GM23338 (cell line): ENCODE results near the gene FARSA. TPM values are rescaled to one million over a fixed set of nuclear protein-coding genes. Genes with fewer than 3 reads are reported as not detected.
"Not testable (repeated sequence)": the region's sequence is repeated elsewhere in the genome, so short reads cannot be mapped to it uniquely, and the experiment has no call there.

Source experiments
- ATAC-seq: fragments of 200-7000 bp; cut with Tn5 transposase; 3 replicates; pipeline ENCODE4 v1.9.1; 2020
- DNase-seq: peaks from one replicate; pipeline ENCODE4 v3.0.0-alpha.2; 2015; ENCODE audit warnings: low spot score
- H2AFZ ChIP-seq: fragments of 200-600 bp; sonication (generic); 2 replicates; pipeline ENCODE4 v1.8.0; 2016; ENCODE audit warnings: antibody characterized with exemption, mild to moderate bottlenecking, moderate library complexity
- H3F3A ChIP-seq: fragments of 200-600 bp; sonication (generic); replicated peaks from 2 replicates; pipeline ENCODE4 v1.8.0; 2017; ENCODE audit warnings: antibody characterized with exemption, mixed run types, low read depth
- H3K27ac ChIP-seq: fragments of 200-600 bp; sonication (generic); 2 replicates; pipeline ENCODE4 v1.6.1; 2016; ENCODE audit warnings: low read depth
- H3K27me3 ChIP-seq: fragments of 200-600 bp; sonication (generic); 2 replicates; pipeline ENCODE4 v1.8.0; 2016; ENCODE audit warnings: mild to moderate bottlenecking, mixed run types, moderate library complexity; ENCODE audit not compliant: insufficient read depth
- H3K36me3 ChIP-seq: fragments of 200-600 bp; sonication (generic); 2 replicates; pipeline ENCODE4 v1.8.0; 2016; ENCODE audit warnings: mild to moderate bottlenecking; ENCODE audit not compliant: insufficient read depth
- H3K4me1 ChIP-seq: fragments of 200-600 bp; sonication (generic); 2 replicates; pipeline ENCODE4 v1.8.0; 2016; ENCODE audit warnings: mild to moderate bottlenecking, moderate library complexity; ENCODE audit not compliant: insufficient read depth
- H3K4me2 ChIP-seq: fragments of 200-600 bp; sonication (generic); 2 replicates; pipeline ENCODE4 v1.7.1; 2017; ENCODE audit warnings: mixed run types
- H3K4me3 ChIP-seq: fragments of 200-600 bp; sonication (generic); 2 replicates; pipeline ENCODE4 v1.6.1; 2016; ENCODE audit warnings: mixed run types
- H3K79me2 ChIP-seq: fragments of 200-600 bp; sonication (generic); replicated peaks from 2 replicates; pipeline ENCODE4 v1.8.0; 2017; ENCODE audit warnings: mild to moderate bottlenecking; ENCODE audit not compliant: insufficient read depth
- H3K9me2 ChIP-seq: fragments of 200-600 bp; sonication (generic); 2 replicates; pipeline ENCODE4 v1.8.0; 2017; ENCODE audit not compliant: insufficient read depth
- H4K20me1 ChIP-seq: fragments of 200-600 bp; sonication (generic); replicated peaks from 2 replicates; pipeline ENCODE4 v1.8.0; 2017; ENCODE audit warnings: mild to moderate bottlenecking; ENCODE audit not compliant: insufficient read depth
- H3K27ac Mint-ChIP-seq: 2 replicates; pipeline ENCODE4 v1.8.0; 2020; ENCODE audit warnings: inconsistent platforms, mild to moderate bottlenecking, moderate library complexity, mixed read lengths
- H3K27me3 Mint-ChIP-seq: 3 replicates; pipeline ENCODE4 v1.8.0; 2022; ENCODE audit warnings: low read depth, mild to moderate bottlenecking, moderate library complexity, mixed read lengths, inconsistent platforms; ENCODE audit not compliant: insufficient read depth, poor library complexity
- H3K36me3 Mint-ChIP-seq: 3 replicates; pipeline ENCODE4 v1.8.0; 2021; ENCODE audit warnings: low read depth, mild to moderate bottlenecking, inconsistent platforms, moderate library complexity, mixed read lengths
- H3K4me1 Mint-ChIP-seq: 3 replicates; pipeline ENCODE4 v1.8.0; 2020; ENCODE audit warnings: mild to moderate bottlenecking, inconsistent platforms, mixed read lengths
- H3K4me3 Mint-ChIP-seq: 3 replicates; pipeline ENCODE4 v1.8.0; 2021; ENCODE audit warnings: moderate library complexity, mild to moderate bottlenecking, inconsistent platforms, mixed read lengths
- H3K9me3 Mint-ChIP-seq: 3 replicates; pipeline ENCODE4 v1.8.0; 2020; ENCODE audit warnings: moderate library complexity, mild to moderate bottlenecking, inconsistent platforms, mixed read lengths
- CREB1 ChIP-seq: fragments of 250-450 bp; sonication (Bioruptor Pico); IDR thresholded peaks from 2 replicates; pipeline ENCODE4 v1.5.0; 2020; ENCODE audit warnings: low read depth, mild to moderate bottlenecking, moderate library complexity
- EZH2phosphoT487 ChIP-seq: fragments of 200-600 bp; sonication (generic); IDR thresholded peaks from one replicate; pipeline ENCODE4 v1.8.1; 2018; ENCODE audit warnings: antibody characterized with exemption; ENCODE audit not compliant: unreplicated experiment
- ZNF331 ChIP-seq: fragments of 250-450 bp; sonication (Bioruptor Pico); IDR thresholded peaks from 2 replicates; pipeline ENCODE4 v1.5.0; 2020; ENCODE audit warnings: low read depth, mild to moderate bottlenecking, moderate library complexity
- polyA plus RNA-seq: library from polyadenylated mRNA; unstranded; fragments of >200 nt; fragmentation: Nextera tagmentation; extraction: Ambion mirVana; gene quantifications from 2 replicates; pipeline ENCODE4 v1.2.1, GENCODE V29; 2016
- total RNA-seq: library from RNA; depleted of rRNA; stranded (reverse); fragments of >200 nt; shearing (Covaris generic); gene quantifications from 2 replicates; pipeline ENCODE4 v1.2.3, GENCODE V29; 2014
- TF ChIP-seq, protein P1 (sequence below), 2 experiments: fragments of 200-600 bp in 1 of 2; sonication (generic) in 1 of 2; conservative IDR thresholded peaks; 2 replicates each; pipeline versions ENCODE4 v1.5.1 to v1.6.1; 2016 to 2017; ENCODE audit warnings: antibody characterized with exemption in 2 of 2, low read depth in 2 of 2, mild to moderate bottlenecking in 2 of 2, moderate library complexity in 1 of 2

Gene FARSA
- total and polyA plus RNA-seq, 2 experiments from 2014 or later: 74.7 to 86.4 TPM

DNA sequence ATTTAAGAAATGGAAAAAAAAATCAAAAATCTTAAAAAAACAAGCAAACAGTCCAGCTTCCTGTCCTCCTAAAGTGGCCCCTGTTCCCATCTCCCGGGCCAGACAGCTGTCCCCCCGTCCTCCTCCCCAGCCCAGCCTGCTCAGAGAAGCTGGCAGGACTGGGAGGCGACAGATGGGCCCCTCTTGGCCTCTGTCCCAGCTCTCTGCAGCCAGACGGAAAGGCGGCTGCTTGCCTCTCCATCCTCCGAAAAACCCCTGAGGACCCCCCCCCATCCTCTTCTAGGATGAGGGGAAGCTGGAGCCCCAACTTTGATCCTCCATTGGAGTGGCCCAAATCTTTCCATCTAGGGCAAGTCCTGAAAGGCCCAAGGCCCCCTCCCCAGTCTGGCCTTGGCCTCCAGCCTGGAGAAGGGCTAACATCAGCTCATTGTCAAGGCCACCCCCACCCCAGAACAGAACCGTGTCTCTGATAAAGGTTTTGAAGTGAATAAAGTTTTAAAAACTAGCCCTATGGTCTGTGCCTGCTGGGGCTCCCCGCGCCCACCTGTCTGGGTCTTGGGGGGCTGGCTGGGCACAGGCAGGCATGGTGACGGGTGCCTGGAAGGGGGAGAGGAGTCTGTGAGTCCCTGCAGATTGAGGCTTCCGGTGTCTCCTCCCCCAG, 19.8 kb upstream of the FARSA start:
- Histone ChIP-seq H2AFZ (no peak overlapping the region), H3K4me1 (peaks cover 16% of the 10 kb centered on the region), H3K4me3 (no peak overlapping the region), H3K9me2 (no peaks in the 10 kb centered on the region), H3K4me2 (no peak overlapping the region), H3K36me3 (peaks cover 13% of the 10 kb centered on the region; the same call in 1 of the 2 replicates), H3F3A (peaks cover 34% of the 10 kb centered on the region), H4K20me1 (peaks cover 12% of the 10 kb centered on the region; the same call in 1 of the 2 replicates), H3K79me2 (peaks cover 33% of the 10 kb centered on the region), H3K27ac (no peak overlapping the region), H3K27me3 (no peaks in the 10 kb centered on the region)
- DNase-seq (no peak), ATAC-seq (no peak)
- TF ChIP-seq ZNF331 (no peak), EZH2phosphoT487 (no peak)
- TF ChIP-seq, protein P1, sequence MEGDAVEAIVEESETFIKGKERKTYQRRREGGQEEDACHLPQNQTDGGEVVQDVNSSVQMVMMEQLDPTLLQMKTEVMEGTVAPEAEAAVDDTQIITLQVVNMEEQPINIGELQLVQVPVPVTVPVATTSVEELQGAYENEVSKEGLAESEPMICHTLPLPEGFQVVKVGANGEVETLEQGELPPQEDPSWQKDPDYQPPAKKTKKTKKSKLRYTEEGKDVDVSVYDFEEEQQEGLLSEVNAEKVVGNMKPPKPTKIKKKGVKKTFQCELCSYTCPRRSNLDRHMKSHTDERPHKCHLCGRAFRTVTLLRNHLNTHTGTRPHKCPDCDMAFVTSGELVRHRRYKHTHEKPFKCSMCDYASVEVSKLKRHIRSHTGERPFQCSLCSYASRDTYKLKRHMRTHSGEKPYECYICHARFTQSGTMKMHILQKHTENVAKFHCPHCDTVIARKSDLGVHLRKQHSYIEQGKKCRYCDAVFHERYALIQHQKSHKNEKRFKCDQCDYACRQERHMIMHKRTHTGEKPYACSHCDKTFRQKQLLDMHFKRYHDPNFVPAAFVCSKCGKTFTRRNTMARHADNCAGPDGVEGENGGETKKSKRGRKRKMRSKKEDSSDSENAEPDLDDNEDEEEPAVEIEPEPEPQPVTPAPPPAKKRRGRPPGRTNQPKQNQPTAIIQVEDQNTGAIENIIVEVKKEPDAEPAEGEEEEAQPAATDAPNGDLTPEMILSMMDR (conservative IDR thresholded peaks at IDR 0.05; ENCODE audit: low read depth in 2 of 2): no peak
- peak overlapping the region; percentile 77; the same call in 1 of the 2 replicates for H3K27ac Mint-ChIP-seq
- H3K4me1 Mint-ChIP-seq: peaks cover 29% of the 10 kb centered on the region
- H3K4me3 Mint-ChIP-seq: no peak overlapping the region
- H3K36me3 Mint-ChIP-seq: peaks cover 72% of the 10 kb centered on the region
- H3K27me3 Mint-ChIP-seq: peaks cover 30% of the 10 kb centered on the region
- H3K9me3 Mint-ChIP-seq: no peaks in the 10 kb centered on the region; the same call in 1 of the 3 replicates

DNA sequence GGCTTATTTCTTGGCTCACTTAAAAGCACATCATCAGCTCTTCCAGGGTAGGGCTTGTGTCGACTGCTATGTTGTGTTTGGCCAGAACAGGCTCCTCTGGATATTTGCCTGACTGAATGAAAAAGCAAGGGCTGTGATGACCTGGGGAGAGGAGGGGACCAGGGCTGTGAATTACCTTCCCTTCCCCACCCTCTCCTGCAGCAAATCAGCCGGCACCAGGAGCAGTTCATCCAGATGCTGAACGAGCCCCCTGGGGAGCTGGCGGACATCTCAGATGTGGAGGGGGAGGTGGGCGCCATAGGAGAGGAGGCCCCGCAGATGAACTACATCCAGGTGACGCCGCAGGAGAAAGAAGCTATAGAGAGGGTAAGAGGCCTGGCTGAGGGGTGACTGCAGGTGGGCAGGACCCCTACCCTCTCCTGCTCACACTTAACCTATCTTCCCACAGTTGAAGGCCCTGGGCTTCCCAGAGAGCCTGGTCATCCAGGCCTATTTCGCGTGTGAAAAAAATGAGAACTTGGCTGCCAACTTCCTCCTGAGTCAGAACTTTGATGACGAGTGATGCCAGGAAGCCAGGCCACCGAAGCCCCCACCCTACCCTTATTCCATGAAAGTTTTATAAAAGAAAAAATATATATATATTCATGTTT, 19.1 kb upstream of the FARSA start:
- ATAC-seq (peak; percentile 11; the same call in 2 of the 3 replicates), DNase-seq (no peak)
- TF ChIP-seq ZNF331 (no peak), CREB1 (no peak)
- TF ChIP-seq, protein P1 (conservative IDR thresholded peaks at IDR 0.05; ENCODE audit: low read depth in 2 of 2): no peak
- Histone ChIP-seq H3K79me2 (peaks cover 35% of the 10 kb centered on the region), H3K36me3 (peaks cover 18% of the 10 kb centered on the region; the same call in 1 of the 2 replicates), H3K4me1 (peaks cover 18% of the 10 kb centered on the region), H3K4me2 (no peak overlapping the region), H3K9me2 (no peaks in the 10 kb centered on the region), H4K20me1 (peaks cover 15% of the 10 kb centered on the region; the same call in 1 of the 2 replicates), H3K4me3 (no peak overlapping the region), H2AFZ (no peak overlapping the region), H3K27me3 (no peaks in the 10 kb centered on the region), H3K27ac (peak overlapping the region; percentile 75), H3F3A (peaks cover 36% of the 10 kb centered on the region)
- Mint-ChIP-seq H3K9me3 (no peaks in the 10 kb centered on the region; the same call in 1 of the 3 replicates), H3K27me3 (peaks cover 30% of the 10 kb centered on the region), H3K4me3 (no peak overlapping the region), H3K36me3 (peaks cover 78% of the 10 kb centered on the region), H3K27ac (peak overlapping the region; percentile 88; the same call in 1 of the 2 replicates), H3K4me1 (peaks cover 33% of the 10 kb centered on the region)

GRCh38 chr19:12952050-12952449, 18.5 kb upstream of the FARSA start:
- Histone ChIP-seq H4K20me1 (peaks cover 20% of the 10 kb centered on the region; the same call in 1 of the 2 replicates), H3K36me3 (peaks cover 19% of the 10 kb centered on the region; the same call in 1 of the 2 replicates), H3F3A (peaks cover 40% of the 10 kb centered on the region), H3K27ac (peak overlapping the region; percentile 75), H3K79me2 (peaks cover 36% of the 10 kb centered on the region), H3K4me1 (peaks cover 24% of the 10 kb centered on the region)
- not testable (repeated sequence) for ATAC-seq, H3K27ac Mint-ChIP-seq, H3K4me2 ChIP-seq, H3K4me3 Mint-ChIP-seq, H2AFZ ChIP-seq, H3K9me2 ChIP-seq, H3K4me3 ChIP-seq, H3K27me3 ChIP-seq, DNase-seq, H3K9me3 Mint-ChIP-seq
- Mint-ChIP-seq H3K27me3 (peaks cover 32% of the 10 kb centered on the region), H3K36me3 (peaks cover 82% of the 10 kb centered on the region), H3K4me1 (peaks cover 36% of the 10 kb centered on the region)
